Transverse colon (tissue), 4 donors: ENCODE measurements around the gene GSG1L.

ENCODE experiments used
- CTCF ChIP-seq, 5 experiments: fragments of 200-600 bp in 3 of 5; fragments of 450-650 bp in 2 of 5; sonication (generic) in 3 of 5; IDR thresholded peaks; 1 replicate in 2 of 5; 2 replicates in 3 of 5; pipeline ENCODE4 v1.5.1; 2016 to 2017; ENCODE audit warnings: antibody characterized with exemption in 5 of 5, inconsistent platforms in 3 of 5, mild to moderate bottlenecking in 2 of 5, moderate library complexity in 1 of 5
- EP300 ChIP-seq: sonication (generic); formaldehyde crosslinking; IDR thresholded peaks from one replicate; pipeline ENCODE4 v1.6.1; 2017; ENCODE audit warnings: antibody characterized with exemption, low read depth
- POLR2A ChIP-seq: fragments of 450-650 bp; IDR thresholded peaks from one replicate; pipeline ENCODE4 v1.6.1; 2016; ENCODE audit warnings: antibody characterized with exemption, mild to moderate bottlenecking, moderate library complexity
- POLR2AphosphoS5 ChIP-seq, 3 donors: sonication (generic); formaldehyde crosslinking; IDR thresholded peaks; one replicate each; pipeline ENCODE4 v1.6.1; 2016; ENCODE audit warnings: antibody characterized with exemption in 3 of 3

GRCh38 chr16:27879601-27880247, 183.8 kb downstream of the GSG1L start:
- TF ChIP-seq POLR2A (no peak), CTCF (IDR thresholded peaks at IDR 0.05) (no peak), POLR2AphosphoS5 (IDR thresholded peaks at IDR 0.05) (no peak), EP300 (no peak)
